ENCODE data around the gene DCTPP1. TPM values are rescaled to one million over a fixed set of nuclear protein-coding genes. Genes with fewer than 3 reads are reported as not detected.

The DCTPP1 gene
- total RNA-seq, 4 donors from 2014 or later: 14.7 to 18.8 (median 17.9) TPM

DNA sequence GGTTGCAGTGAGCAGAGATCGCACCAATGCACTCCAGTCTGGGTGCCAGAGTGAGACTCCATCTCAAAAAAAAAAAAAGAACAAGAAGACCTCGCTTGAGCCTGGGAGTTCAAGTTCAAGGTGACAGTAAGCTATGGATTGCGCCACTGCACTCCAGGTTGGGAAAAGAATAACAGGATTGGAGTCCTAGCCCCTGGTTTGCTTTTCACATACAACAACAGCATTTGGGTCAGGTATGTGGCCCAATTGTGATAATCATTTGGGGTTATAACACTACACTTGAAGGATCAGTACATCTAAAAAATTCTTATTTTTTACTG is 19.2 kb upstream of the DCTPP1 start:
- DNase-seq (ENCODE audit: low spot score in 2 of 2): no peak
- intact Hi-C loops (cut with DNase I; ENCODE audit: low total_unique reads): no loop called here
- TF ChIP-seq POLR2A (IDR thresholded peaks at IDR 0.05): no peak
- TF ChIP-seq, protein P1, sequence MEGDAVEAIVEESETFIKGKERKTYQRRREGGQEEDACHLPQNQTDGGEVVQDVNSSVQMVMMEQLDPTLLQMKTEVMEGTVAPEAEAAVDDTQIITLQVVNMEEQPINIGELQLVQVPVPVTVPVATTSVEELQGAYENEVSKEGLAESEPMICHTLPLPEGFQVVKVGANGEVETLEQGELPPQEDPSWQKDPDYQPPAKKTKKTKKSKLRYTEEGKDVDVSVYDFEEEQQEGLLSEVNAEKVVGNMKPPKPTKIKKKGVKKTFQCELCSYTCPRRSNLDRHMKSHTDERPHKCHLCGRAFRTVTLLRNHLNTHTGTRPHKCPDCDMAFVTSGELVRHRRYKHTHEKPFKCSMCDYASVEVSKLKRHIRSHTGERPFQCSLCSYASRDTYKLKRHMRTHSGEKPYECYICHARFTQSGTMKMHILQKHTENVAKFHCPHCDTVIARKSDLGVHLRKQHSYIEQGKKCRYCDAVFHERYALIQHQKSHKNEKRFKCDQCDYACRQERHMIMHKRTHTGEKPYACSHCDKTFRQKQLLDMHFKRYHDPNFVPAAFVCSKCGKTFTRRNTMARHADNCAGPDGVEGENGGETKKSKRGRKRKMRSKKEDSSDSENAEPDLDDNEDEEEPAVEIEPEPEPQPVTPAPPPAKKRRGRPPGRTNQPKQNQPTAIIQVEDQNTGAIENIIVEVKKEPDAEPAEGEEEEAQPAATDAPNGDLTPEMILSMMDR (IDR thresholded peaks at IDR 0.05): no peak
- H3K4me3 ChIP-seq (ENCODE audit: low read depth, poor library complexity, severe bottlenecking): no peak overlapping the region
- 85 to 91% methylated on average over 3 of the region's 3 CpGs for WGBS, 2 donors

DNA sequence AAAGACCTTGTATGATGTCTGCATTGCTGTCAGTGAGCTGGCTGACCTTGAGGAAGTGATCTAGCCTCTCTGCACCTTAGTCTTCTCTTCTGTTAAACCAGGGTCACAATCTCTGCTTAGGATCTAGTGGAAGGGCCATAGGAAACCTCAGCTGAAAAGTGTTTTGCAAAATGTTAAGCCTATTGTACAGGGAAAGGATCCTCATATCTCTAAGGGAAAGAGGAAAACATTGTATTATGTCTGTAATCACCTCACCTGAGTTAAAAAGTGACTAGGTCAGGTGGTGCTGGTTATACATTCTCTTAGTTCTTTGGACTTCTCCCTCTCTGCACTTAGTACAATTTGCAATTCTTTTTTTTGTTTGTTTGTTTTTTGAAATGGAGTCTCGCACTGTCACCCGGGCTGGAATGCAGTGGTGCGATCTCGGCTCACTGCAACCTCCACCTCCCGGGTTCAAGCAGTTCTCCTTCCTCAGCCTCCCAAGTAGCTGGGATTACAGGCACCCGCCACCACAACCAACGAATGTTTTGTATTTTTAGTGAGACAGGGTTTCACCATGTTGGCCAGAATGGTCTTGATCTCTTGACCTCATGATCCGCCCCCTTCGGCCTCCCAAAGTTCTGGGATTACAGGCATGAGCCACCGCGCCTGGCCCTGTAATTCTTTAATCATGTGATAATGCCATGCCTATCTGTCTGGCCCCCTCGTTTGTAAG is 17.8 kb upstream of the DCTPP1 start:
- H3K4me3 ChIP-seq (ENCODE audit: low read depth, poor library complexity, severe bottlenecking): no peak overlapping the region
- DNase-seq (ENCODE audit: low spot score in 2 of 2): no peak
- TF ChIP-seq POLR2A (IDR thresholded peaks at IDR 0.05): no peak
- TF ChIP-seq, protein P1 (IDR thresholded peaks at IDR 0.05): no peak
- 81 to 88% methylated on average over 12 of the region's 12 CpGs for WGBS, 2 donors
- intact Hi-C loops (cut with DNase I; ENCODE audit: low total_unique reads): no loop called here

DNA sequence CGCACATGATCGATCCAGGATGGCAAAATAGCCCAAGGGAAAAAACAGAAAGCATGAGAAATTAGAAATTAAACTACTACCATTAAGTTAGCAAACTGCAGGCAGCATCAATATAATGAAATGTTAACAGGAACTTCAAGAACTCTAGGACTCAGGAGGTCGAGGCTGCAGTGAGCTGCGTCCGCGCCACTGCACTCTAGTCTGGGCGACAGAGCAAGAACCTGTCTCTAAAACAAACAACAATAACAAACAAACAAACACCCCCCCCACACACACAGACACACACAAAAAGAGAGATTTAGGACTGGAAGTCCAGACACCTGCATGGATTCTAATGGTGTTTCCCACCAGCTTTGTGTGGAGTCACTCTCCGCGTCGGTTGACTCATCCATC is 16.4 kb upstream of the DCTPP1 start:
- WGBS, 2 donors: 70 to 79% methylated on average over 10 of the region's 10 CpGs
- no peak for DNase-seq (ENCODE audit: low spot score in 2 of 2)
- no peak overlapping the region for H3K4me3 ChIP-seq (ENCODE audit: low read depth, poor library complexity, severe bottlenecking)
- intact Hi-C loops (cut with DNase I; ENCODE audit: low total_unique reads): no loop called here
- TF ChIP-seq POLR2A (IDR thresholded peaks at IDR 0.05): no peak
- TF ChIP-seq, protein P1 (IDR thresholded peaks at IDR 0.05): no peak

DNA sequence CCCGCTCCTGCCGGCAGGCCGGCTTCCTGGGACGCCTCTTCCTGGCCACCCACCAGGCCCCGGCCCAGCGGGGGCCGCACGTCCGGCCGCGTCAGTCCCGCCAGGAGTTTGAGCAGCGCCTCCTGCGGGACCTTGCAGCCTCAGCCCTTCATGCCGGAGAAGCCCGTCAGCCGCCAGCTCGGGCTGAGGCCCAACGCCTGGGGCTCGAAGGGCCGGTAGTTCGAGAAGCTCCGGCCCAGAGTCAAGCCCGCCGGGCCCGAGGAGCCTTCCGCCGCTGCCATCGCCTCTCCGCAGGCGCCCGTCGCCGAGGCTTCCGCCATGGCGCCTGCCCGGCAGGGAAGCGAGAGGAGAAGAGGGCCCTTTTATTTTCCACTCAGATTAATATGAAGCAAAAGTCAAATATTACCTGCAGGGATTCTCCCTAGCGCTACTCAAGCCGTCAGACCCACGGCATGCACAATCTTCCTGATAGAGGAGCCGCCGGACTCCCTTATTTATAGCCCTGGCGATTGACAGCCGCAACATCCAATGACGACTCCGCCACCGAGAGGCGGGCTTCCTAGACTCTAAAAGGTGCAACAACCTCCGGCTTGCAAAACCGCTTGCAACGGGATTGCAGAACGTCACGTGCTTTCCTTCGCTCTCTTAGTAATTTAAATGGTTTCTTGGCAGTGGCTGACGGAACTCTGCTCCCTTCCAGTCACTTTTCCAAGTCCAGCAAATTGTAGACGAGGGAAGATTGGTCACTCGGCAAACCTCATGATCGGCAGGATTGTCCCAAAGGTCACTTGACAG is 15.8 kb upstream of the DCTPP1 start, which contains the start of gene SEPHS2:
Gene SEPHS2 (minus strand): TSS at position 467 of the 795 bp plus-strand sequence. CDS start 147 bp downstream, at position 320.
- 0 to 1% methylated on average over 43 to 48 of the region's 59 CpGs for WGBS, 2 donors
- TF ChIP-seq, protein P1 (IDR thresholded peaks at IDR 0.05): no peak
- TF ChIP-seq POLR2A (IDR thresholded peaks at IDR 0.05): peak in 1 of 2 donors; percentile 76
- DNase-seq (ENCODE audit: low spot score in 2 of 2): peak; percentile 99 to 100
- intact Hi-C loops (cut with DNase I; ENCODE audit: low total_unique reads): no loop called here
- H3K4me3 ChIP-seq (ENCODE audit: low read depth, poor library complexity, severe bottlenecking): peak within 1 kb of the TSS; percentile 93

DNA sequence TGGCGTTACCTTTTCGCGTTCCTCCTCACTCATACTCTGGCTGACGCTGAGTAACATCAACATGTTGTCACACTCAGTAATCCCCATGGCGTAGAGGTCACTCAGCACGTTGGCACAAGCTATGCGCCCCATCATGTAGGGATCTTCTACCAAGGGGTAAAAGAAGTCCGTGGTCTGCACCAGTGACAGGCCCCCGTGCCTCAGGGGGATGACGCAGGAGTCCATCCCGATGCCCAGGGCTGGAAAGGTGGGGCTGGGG is 15.2 kb upstream of the DCTPP1 start:
- TF ChIP-seq, protein P1 (IDR thresholded peaks at IDR 0.05): no peak
- TF ChIP-seq POLR2A (IDR thresholded peaks at IDR 0.05): no peak
- peak overlapping the region; percentile 93 for H3K4me3 ChIP-seq (ENCODE audit: low read depth, poor library complexity, severe bottlenecking)
- no peak for DNase-seq (ENCODE audit: low spot score in 2 of 2)
- WGBS, 2 donors: 33 to 35% methylated on average over 11 of the region's 11 CpGs
- intact Hi-C loops (cut with DNase I; ENCODE audit: low total_unique reads): no loop called here

Measured in lower leg skin (tissue), 4 donors.